AG04449 (cell line): ENCODE data around the gene ACSL1.

Experiments
- CTCF ChIA-PET: fragments of 350-600 bp; formaldehyde crosslinking; extraction: SDS; loops from one replicate; lab custom pipeline; 2021; ENCODE audit warnings: antibody characterized with exemption; lab: Yijun Ruan, JAX
- POLR2A ChIA-PET: fragments of 400-600, 350-600 bp; formaldehyde crosslinking; extraction: SDS; loops from one replicate; lab custom pipeline; 2020; ENCODE audit warnings: antibody characterized with exemption, inconsistent platforms; lab: Yijun Ruan, JAX
- DNase-seq: peaks from one replicate; pipeline ENCODE4 v3.0.0-alpha.2; 2010; ENCODE audit warnings: low read depth, low spot score
- H3K4me3 ChIP-seq: 2 replicates; pipeline ENCODE4 v1.5.1; 2011; ENCODE audit warnings: low read depth, mild to moderate bottlenecking, control low read depth, low read length
- TF ChIP-seq, protein P1 (sequence below): IDR thresholded peaks from one replicate; pipeline ENCODE4 v1.5.1; 2011; ENCODE audit warnings: mild to moderate bottlenecking, moderate library complexity, low read length, control low read depth, inconsistent platforms; ENCODE audit not compliant: insufficient read depth; ENCODE audit errors: missing control alignments

ACSL1 gene

DNA sequence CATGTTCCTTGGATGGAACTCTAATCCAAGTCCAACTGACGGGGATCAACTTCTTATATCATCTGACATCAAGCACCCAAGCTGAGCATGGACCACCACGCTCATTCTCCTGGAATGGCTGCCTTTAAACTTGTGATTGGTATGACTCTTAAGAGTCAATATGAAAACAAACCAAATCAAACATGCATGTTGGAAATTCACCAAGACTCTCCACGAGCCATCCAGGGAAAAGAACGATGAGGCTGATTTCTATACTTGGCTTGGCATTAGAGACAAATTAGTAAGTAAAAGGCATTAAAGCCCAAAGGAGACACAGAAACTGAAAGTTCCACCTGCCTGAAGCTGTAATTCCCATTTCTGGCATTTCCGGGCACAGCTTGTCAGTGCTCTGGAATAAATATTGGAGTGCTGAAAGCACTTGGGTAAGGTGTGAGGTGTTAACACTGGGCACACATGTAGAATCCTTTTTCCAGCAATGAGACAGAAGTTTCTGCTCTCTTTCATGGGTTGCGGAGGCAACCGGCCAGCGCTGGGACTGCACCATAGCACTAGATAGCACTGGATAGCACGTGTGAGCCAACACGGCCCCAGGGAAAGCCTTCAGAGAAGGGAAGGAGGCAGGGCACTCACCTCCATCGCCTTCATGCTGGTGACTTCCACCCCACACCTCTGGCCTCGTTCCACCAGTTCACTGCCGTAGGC lies 49.8 kb downstream of the ACSL1 start:
- TF ChIP-seq, protein P1, sequence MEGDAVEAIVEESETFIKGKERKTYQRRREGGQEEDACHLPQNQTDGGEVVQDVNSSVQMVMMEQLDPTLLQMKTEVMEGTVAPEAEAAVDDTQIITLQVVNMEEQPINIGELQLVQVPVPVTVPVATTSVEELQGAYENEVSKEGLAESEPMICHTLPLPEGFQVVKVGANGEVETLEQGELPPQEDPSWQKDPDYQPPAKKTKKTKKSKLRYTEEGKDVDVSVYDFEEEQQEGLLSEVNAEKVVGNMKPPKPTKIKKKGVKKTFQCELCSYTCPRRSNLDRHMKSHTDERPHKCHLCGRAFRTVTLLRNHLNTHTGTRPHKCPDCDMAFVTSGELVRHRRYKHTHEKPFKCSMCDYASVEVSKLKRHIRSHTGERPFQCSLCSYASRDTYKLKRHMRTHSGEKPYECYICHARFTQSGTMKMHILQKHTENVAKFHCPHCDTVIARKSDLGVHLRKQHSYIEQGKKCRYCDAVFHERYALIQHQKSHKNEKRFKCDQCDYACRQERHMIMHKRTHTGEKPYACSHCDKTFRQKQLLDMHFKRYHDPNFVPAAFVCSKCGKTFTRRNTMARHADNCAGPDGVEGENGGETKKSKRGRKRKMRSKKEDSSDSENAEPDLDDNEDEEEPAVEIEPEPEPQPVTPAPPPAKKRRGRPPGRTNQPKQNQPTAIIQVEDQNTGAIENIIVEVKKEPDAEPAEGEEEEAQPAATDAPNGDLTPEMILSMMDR, result no peak
- no peak for DNase-seq
- ChIA-PET CTCF (no interaction called here), POLR2A (no interaction called here)
- no peak overlapping the region for H3K4me3 ChIP-seq

DNA sequence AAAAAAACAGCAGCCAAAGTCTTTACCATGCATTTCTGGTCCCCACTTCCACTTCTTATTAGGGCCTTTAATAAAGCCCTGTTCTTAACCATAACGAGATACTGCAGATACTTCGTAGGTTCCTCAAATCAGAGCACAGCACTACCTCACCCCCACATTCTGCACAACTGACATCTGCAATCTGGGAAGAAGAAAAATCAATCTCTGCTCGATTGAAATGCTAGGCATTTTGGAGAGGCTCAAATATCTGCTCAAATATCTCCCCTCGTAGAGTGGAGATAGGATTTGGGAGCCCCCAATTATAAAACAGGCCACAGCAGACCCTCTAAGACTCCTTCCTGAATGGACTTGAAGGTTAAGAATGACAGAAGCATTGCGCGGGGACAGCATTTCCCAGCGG lies 51.6 kb downstream of the ACSL1 start:
- CTCF ChIA-PET, result interaction anchor here (1.2 kb wide), 1 partner anchor 160 kb away, joined by 3 read pairs; no protein-coding TSS in a partner anchor
- H3K4me3 ChIP-seq, result no peak overlapping the region
- no peak for DNase-seq
- TF ChIP-seq, protein P1, result no peak
- POLR2A ChIA-PET, result no interaction called here

DNA sequence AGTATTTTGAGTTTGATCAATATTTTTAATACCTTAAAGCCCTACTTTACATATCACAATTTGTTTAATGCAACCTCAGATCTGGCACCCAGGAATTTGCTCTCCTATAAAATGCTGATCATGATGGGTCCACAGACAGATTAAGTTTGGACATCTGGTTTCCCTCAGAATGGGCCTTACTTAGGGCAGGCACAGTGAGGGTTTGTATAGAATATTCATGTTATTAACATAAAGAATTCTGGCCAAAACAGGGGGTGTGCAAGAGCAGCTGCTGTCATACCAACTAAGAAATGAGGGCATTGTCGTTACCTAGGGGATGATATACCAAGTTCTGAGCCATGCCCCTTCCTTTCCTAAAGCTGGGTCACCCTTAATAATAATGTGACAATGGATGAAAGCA lies 54.4 kb downstream of the ACSL1 start:
- DNase-seq, result no peak
- POLR2A ChIA-PET, result no interaction called here
- no peak overlapping the region for H3K4me3 ChIP-seq
- TF ChIP-seq, protein P1, result no peak
- CTCF ChIA-PET, result interaction anchor here (0.9 kb wide), 1 partner anchor 9 kb away, joined by 3 read pairs; no protein-coding TSS in a partner anchor

DNA sequence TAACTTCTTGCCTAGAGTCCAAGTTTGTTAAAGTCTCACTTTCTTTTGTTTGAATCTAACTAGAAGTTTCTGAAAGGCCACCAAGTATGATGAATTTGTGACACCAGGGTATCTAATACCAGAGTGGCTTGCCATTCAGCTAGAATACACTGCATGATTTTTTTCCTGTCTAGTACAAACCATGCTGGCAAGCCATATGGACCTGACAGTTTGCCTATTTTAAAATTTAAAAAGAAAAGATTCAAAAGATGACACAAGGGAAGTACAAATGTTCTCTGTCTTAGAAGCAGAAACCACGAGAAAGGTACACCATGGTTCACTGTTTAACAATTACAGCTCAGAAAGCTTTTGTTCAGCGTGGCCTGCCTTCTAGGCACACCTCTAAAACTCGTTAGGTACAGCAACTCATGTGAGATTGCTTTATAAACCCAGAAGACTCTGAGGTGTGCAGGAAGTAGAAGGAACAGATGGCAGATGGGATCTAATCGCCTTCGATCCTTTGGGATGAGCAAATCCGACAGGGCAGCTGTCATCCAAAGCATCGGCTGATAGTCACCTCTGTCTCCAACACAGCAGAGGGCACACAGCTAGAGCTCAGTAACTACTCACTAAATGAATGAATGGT lies 56.5 kb downstream of the ACSL1 start:
- DNase-seq, result no peak
- TF ChIP-seq, protein P1, result no peak
- H3K4me3 ChIP-seq, result no peak overlapping the region
- POLR2A ChIA-PET, result no interaction called here
- CTCF ChIA-PET, result no interaction called here

DNA sequence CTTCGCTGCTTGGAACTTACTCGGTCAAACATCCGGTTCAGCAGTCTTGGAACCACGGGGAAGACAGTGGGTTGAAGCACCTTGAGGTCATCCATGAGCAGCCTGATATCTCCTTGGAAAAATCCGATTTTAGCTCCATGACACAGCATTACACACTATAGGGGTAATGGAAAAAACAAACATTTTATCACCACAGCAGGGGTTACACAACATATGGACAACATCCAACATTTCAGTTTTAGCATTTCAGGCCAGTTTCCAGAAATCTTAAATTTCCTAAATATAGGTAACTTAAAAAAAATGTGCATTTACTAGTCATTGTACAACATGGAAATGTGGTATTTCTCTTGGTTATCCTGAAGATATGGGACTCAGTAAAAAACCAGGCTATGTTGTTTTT lies 57.5 kb downstream of the ACSL1 start:
- ChIA-PET POLR2A (no interaction called here), CTCF (no interaction called here)
- TF ChIP-seq, protein P1, result no peak
- H3K4me3 ChIP-seq, result no peak overlapping the region
- no peak for DNase-seq

DNA sequence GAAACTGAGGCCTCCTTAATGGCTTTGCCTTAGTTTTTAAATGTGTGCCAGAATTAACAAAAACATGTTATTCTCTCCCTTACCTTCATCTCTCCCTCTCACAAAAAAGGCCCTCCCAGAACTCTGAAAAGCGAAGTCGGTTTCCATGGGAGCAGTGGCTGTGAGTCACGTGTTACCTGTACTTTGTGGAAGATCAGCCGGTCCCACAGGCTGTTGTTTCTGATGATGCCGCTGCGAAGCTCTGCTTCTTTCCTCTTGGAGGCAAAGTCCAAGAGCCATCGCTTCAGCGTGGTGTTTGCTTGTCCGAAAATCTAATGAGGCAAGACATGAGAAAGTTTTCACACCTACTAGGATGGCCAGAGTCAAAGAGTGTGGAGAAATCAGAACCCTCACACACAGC lies 59.3 kb downstream of the ACSL1 start:
- no peak overlapping the region for H3K4me3 ChIP-seq
- DNase-seq, result no peak
- ChIA-PET CTCF (no interaction called here), POLR2A (no interaction called here)
- TF ChIP-seq, protein P1, result no peak
